GM19240 (cell line): ENCODE measurements around the gene MEIS1.

Source experiments
- DNase-seq: peaks from one replicate; pipeline ENCODE4 v3.0.0; 2011; ENCODE audit warnings: low spot score; ENCODE audit not compliant: insufficient read length

The MEIS1 gene

DNA sequence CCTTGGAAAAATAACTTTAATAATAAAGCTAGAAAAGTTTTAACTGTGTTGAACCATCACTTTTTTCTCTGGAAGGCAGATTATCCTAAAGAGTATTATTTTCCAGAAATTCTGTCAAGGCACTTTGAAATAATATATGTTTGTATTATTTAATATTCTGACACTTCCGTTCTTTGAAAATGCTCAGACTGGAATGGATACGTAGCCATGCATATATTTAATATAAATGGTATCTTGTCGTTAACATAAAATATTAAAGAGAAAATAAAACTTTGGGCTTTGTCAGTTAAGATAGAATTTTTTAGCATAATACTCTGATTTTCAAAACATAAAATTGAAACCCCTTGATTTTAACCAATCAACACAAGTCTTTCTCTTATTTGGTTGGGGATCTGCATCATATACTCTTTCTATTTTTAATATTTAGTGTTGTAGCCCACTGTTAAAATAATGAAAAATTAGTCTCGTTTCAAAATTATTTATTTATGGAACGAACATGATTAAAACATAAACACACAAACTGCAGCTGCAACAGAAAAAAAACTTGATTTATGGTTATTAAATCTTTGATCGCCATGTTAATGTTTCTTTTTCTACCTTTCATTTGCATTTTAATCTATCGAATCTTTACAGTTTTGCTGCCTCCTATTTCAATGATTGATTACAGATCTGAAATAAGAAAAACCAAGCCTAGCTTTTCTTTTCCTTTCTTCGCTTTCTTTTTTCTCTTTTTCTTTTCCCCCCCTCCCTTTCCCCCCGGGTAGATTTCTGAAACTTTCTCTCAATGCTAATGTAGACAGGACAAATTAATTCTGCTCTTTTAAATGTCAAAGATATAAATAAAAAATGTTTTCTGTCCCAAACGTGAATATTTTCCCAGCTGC lies 145.5 kb downstream of the MEIS1 start:
- no peak for DNase-seq

- no peak for DNase-seq
These were observed 146.6 kb downstream of the MEIS1 start for GRCh38 chr2:66581339-66582103.

GRCh38 chr2:66582104-66582986 lies 147.4 kb downstream of the MEIS1 start:
- DNase-seq: no peak

DNA sequence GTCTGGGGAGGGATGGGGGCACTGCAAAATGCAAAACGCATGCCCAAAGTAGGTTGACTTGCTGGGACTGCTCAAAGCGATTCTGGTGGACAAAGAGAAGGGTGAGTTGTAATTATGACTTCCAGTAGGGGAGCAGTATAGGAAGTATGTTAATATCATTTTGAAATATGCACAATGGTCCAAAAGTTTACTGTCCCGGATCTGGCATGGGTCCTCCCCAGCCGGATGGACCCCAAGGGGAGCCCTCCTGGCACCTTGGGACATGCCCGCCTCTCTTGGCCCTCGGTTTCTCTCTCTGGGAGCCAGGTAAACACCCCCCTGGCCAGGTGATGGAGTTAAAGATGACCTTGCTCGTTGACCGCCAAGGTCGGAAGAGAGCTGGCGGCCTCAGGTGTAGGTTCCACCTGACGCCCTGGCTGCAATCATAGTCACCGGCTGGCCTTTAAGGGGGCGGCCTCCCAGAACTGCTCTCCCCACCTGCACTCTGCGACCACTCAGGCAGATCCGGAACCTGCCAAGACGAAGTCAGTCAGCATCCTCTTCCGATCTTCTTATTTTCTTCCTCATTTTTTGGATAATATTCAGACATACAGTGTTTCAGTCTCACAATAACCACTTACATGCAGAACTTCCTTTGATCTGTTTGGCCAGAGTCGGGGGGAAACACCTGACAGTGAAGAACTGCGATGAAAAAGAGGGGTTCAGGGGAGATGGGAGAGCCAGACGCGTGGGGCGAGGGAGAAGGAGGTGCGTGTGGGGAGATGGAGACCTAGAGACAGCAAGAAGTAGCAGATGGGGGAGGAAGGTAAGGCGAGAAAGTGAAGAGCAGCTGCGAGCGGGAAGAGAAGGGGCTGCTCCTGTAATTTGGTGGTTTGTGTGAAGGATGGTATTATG lies 148.3 kb downstream of the MEIS1 start:
- no peak for DNase-seq

- no peak for DNase-seq
These were observed 149.0 kb downstream of the MEIS1 start for GRCh38 chr2:66583881-66584280.

DNA sequence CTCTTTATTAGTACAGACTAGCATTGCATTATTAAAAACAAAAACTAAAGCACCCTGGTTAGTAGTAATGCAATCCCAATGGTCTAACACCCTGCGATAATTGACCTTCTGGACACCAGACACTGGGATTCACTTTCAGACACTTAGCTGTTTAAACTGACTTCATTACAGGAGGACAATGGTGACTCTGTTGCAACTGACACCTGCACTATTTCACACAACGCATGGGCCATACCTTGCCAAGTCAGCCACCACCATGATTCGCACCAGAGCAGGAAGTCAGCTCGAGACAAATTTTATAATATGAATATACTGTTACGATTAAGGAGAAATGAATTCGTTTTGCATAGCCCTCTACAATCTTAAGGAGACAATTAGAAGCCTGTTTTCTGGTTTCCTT lies 150.7 kb downstream of the MEIS1 start:
- no peak for DNase-seq

GRCh38 chr2:66587216-66587615 lies 152.3 kb downstream of the MEIS1 start:
- DNase-seq: no peak

DNA sequence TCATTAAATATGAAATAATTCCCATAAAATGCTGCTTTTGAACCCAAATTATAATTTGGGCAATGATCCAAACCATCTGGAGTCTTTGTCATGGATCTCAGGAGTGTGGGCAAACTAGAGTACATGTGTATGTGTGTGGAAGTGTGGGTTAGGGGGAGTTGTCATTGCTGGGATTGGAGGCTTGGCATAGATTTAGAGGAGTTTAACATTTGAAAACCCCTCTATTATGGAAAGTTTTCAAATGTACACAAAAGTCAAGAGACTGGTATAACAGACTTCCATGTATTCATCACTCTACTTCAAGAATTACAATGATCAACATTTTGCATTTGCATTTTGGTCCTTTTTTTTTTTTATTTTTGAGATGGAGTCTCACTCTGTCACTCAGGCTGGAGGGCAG lies 159.1 kb downstream of the MEIS1 start:
- DNase-seq: no peak

- DNase-seq: no peak
These were observed 160.6 kb downstream of the MEIS1 start for GRCh38 chr2:66595556-66595955.

DNA sequence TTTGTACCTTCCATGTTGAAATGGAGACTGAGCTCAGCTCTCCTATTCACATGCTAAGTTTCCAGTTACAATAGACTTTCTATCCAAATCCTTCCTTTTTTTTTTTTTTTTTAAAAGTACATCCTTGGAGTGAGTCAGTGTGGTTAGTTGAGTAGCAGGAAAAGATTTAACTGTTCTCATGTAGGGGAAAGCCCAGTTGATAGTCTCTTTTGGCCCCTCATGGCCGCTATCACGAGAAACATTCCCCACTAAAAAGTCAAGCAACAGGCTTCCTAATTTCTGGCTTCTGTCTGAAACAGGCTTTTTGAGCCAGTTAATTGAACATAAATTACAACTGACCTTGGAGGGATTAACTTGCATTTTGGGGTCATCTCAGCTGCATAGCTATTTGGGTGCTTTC lies 161.3 kb downstream of the MEIS1 start:
- no peak for DNase-seq

GRCh38 chr2:66601624-66602023 lies 166.7 kb downstream of the MEIS1 start:
- DNase-seq: no peak

GRCh38 chr2:66602341-66602740 lies 167.4 kb downstream of the MEIS1 start:
- DNase-seq: no peak

- DNase-seq: no peak
These were observed 169.4 kb downstream of the MEIS1 start for GRCh38 chr2:66604326-66604725.

- DNase-seq: no peak
These were observed 170.1 kb downstream of the MEIS1 start for GRCh38 chr2:66604976-66605375.

DNA sequence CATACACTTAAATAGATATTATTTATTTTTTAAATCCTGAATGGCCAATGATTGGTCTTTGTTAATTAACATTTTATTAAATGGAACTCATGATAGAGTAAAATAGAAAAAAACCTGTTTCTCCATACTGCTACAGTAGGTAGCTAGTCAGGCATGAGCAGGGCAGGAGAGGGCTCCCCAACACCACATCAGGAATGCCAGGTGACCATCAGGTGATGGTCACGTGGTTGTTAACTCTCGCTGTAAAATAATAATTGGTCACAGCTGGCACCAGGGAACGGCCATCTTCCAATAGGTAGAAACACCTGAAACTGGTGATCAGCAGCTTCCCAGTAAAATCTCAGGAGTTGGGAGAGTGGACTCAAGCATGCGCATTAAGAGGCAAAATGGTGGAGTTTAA lies 172.2 kb downstream of the MEIS1 start:
- no peak for DNase-seq
